Left kidney (tissue), 2 donors: Measurements from ENCODE around the gene RGS7. TPM values are rescaled to one million over a fixed set of nuclear protein-coding genes. Genes with fewer than 3 reads are reported as not detected.
"Not testable (repeated sequence)": the region's sequence is repeated elsewhere in the genome, so short reads cannot be mapped to it uniquely, and the experiment has no call there.

Experiments
- DNase-seq: peaks from one replicate; pipeline ENCODE4 v3.0.0-alpha.2; 2013
- polyA plus RNA-seq: library from polyadenylated mRNA; unstranded; fragments of 120-200 nt; gene quantifications from one replicate; pipeline ENCODE4 v1.2.1, GENCODE V29; 2013; ENCODE audit not compliant: insufficient read length

RGS7 gene
- polyA plus RNA-seq, 1 donor: 6.7 TPM

DNA sequence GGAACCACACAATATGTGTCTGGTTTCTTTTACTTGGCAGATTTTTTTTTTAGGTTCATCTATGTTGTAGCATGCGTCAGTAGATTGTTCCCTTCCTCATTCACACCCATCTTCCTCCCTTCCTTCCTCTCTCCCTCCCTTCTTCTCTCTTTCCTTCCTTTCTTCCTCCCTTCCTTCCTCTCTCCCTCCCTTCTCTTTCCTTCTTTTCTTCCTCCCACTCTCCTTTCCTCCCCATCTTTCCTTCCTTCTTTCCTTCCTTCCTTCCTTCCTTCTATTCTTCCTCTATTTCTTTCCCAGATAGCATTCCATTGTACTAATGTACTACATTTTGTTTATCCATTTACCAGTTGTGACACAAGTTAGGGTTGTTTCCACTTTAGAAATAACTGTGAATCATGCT is 218.0 kb downstream of the RGS7 start:
- no peak for DNase-seq

GRCh38 chr1:241138248-241138647 is 218.8 kb downstream of the RGS7 start:
- no peak for DNase-seq

GRCh38 chr1:241136389-241136788 is 220.6 kb downstream of the RGS7 start:
- DNase-seq: no peak

- DNase-seq: no peak
Measured at GRCh38 chr1:241131636-241132194, 225.3 kb downstream of the RGS7 start.

DNA sequence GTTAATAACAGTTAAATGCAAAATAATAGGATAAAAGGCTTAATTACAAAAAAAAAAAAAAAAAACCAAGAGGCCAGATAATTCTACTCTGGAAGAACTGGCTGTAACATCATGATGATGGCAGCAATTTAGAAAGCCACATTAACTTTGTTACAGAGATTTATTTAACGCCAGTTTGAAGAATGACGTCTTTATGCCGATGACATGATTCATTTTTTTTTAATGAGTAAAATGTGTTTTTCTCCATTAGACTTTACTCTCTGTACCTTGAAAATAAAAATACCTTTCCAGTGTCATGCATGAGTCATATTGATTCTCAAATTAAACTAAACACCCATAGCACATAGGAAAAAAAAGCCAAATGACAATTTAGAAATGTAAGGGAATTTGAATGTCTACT is 226.1 kb downstream of the RGS7 start:
- no peak for DNase-seq

DNA sequence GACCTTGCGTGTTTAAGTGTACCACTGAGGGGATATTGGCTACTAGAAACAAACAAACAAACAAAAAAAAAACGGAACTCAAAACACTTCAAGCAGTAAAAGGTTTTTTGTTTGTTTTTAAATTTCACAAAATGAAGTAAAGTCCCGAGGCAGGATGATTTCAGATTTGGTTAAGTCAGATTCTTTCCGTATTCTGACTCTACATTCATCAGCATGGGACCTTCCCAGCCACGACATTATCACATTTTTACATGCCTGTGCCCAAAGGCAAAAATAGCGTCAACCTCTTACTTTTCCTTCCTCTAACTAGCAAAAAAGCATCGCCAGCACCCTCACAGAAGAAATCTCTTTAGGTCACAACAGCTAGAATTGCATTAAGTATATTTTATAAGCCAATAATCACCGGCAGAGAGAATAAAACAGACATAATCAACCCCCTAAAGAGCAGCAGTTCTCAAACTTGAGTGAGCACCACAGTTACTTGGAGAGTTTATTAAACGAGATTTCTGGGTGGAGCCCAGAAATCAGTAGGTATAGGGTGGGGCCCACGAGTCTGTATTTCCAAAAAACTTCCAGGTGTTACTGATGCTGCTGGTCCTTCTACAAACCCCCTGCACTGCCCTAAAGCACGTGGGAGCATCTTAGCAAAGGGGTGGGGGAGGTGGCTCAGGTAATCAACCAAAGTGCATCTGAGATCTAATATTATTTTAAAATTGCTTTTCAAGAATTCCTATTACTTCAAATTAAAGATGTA is 227.6 kb downstream of the RGS7 start:
- DNase-seq: no peak

DNA sequence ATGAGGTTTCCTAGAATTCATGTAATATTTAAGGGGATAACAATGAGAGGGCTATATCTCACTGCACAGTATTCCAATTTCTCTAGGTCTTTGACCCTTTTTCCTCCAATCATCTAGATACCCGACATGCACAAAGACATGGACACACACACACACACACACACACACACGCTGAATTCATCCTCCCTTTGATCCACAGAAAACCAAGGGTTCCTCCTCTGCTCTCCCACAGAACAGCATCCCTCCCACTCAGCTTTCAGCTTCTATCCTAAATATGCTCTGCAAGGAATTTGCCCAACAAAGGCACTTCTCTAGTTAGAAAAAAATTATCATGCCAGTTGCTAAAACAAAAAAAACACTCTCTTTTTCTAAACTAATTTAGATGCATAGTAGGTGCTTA is 231.7 kb downstream of the RGS7 start:
- no peak for DNase-seq

- DNase-seq: no peak
Measured at GRCh38 chr1:241118049-241118448, 239.0 kb downstream of the RGS7 start.

- DNase-seq: no peak
Measured at GRCh38 chr1:241115784-241116183, 241.2 kb downstream of the RGS7 start.

- DNase-seq: no peak
Measured at GRCh38 chr1:241114699-241115233, 242.2 kb downstream of the RGS7 start.

GRCh38 chr1:241113557-241113956 is 243.4 kb downstream of the RGS7 start:
- no peak for DNase-seq

GRCh38 chr1:241109039-241109438 is 248.0 kb downstream of the RGS7 start:
- no peak for DNase-seq

GRCh38 chr1:241105147-241105546 is 251.9 kb downstream of the RGS7 start:
- no peak for DNase-seq

GRCh38 chr1:241102664-241103063 is 254.3 kb downstream of the RGS7 start:
- no peak for DNase-seq

- DNase-seq: no peak
Measured at GRCh38 chr1:241101622-241102021, 255.4 kb downstream of the RGS7 start.

GRCh38 chr1:241097479-241097878 is 259.5 kb downstream of the RGS7 start:
- DNase-seq: no peak

GRCh38 chr1:241096982-241097381 is 260.0 kb downstream of the RGS7 start:
- DNase-seq: no peak

DNA sequence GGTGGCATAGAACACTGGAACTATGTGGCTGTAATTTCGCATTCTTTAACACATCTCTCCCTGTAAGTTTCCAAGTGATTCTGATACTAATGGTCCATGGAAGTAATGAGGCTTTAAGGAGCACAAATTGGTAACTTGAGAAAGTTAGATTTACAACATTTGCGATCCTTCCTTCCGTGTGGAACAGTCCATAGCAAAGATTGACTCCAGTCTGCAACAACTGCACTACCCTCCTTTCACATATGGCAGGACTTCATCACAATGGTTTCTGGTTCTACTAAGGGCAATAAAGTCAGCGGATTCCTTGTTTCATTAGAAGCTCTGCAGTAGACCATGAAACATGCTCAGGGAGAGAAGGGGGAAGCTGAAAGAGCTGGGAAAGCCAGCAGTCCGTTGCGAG is 261.2 kb downstream of the RGS7 start:
- no peak for DNase-seq

GRCh38 chr1:241090798-241091197 is 266.2 kb downstream of the RGS7 start:
- no peak for DNase-seq

- not testable (repeated sequence) for DNase-seq
Measured at GRCh38 chr1:241089066-241089465, 267.9 kb downstream of the RGS7 start.

DNA sequence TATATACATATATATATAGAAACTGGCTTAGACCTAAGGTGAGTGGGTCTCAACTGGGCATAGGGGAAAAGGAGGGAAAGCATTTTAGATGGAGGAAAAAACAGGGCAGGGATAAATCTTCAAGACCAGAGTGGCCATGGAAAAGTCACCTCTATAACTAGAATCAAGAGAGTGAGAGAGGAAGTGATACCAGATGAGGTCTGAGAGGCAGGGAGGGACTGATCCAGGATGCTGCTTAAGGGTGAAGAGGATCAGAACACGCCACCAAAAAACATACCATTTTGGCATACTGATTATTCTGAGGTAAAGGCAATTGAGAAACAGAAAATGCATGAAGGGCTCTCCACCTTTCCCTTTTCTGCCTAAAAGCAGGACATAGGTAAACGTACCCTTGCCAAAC is 268.9 kb downstream of the RGS7 start:
- DNase-seq: not testable (repeated sequence)

DNA sequence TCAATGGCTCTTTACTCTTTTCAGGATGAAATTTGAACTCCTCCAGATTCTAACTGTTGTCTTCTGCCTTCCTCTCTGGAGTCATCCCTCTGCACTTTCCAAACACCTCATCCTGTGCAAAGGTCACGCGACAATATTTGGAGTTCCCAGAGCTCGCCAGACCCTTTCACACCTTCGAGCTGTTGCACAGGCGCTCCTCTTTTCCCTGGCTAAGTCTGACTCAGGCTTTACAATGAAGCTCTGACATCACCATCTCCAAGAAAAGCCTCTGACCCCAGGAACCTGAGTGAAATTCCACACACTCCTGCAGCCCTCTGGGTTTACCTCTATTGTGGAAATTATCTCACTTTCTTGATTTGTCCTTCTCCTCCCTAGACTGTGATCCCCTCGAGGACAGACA is 270.3 kb downstream of the RGS7 start:
- DNase-seq: no peak

- DNase-seq: no peak
Measured at GRCh38 chr1:241083285-241083684, 273.7 kb downstream of the RGS7 start.

DNA sequence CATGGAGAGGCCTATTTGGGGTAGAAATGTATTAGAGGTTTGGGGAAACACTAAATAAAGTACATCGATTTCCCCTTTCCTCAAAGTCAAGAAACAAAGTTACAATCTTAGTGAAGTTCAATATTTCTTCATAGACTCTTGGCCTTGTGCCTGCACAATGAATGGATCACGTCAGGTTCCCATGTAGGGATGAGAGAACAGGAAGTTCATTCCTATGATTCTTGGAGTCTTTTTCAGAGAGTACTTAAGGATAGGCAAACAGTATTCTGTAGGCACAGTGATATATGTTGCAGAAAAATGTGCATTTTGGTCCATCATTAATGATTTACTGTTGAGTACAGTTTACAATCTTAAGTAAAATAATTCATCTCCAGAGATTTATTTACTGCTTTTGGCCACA is 275.5 kb downstream of the RGS7 start:
- no peak for DNase-seq
